ENCODE measurements around the gene HTR1D.
A peak's percentile ranks its signal among the peaks of the same experiment; 100 is the strongest.

HTR1D gene

DNA sequence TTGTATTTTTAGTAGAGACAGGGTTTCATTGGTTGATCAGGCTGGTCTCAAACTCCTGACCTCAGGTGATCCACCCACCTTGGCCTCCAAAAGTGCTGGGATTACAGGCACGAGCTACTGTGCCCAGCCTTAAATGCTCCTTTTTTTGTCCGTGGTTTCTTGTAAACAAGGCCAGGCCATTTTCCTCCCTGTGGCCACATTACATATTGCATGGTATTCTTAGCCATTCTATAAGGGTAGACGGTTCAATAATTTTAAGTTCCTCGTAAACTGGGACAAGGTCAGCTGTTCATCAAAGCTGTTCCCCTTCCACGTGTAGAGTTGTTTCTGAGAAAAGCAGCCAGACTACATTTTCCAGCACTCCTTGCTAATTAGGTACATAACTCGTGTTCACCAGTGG is 38.4 kb downstream of the HTR1D start:
- no peak for DNase-seq

DNA sequence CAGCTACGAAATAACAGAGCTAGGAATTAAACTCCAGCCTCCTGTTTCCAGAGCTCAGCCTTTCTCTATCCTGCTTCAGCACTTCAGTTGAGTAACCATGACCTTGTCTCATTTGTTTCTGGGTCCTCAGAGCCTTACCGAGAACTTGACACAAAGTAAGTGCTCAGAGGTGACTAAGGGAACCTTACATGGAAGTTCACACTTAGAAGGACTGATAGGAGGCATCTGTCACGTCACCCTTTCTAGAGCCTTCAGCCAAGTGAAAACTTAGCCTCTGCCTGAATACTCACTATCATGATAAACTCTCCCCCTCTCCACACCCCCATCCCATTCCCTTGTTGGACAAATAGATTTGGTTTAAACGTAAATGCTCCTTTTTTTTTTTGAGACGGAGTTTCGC is 38.9 kb downstream of the HTR1D start:
- DNase-seq: no peak

DNA sequence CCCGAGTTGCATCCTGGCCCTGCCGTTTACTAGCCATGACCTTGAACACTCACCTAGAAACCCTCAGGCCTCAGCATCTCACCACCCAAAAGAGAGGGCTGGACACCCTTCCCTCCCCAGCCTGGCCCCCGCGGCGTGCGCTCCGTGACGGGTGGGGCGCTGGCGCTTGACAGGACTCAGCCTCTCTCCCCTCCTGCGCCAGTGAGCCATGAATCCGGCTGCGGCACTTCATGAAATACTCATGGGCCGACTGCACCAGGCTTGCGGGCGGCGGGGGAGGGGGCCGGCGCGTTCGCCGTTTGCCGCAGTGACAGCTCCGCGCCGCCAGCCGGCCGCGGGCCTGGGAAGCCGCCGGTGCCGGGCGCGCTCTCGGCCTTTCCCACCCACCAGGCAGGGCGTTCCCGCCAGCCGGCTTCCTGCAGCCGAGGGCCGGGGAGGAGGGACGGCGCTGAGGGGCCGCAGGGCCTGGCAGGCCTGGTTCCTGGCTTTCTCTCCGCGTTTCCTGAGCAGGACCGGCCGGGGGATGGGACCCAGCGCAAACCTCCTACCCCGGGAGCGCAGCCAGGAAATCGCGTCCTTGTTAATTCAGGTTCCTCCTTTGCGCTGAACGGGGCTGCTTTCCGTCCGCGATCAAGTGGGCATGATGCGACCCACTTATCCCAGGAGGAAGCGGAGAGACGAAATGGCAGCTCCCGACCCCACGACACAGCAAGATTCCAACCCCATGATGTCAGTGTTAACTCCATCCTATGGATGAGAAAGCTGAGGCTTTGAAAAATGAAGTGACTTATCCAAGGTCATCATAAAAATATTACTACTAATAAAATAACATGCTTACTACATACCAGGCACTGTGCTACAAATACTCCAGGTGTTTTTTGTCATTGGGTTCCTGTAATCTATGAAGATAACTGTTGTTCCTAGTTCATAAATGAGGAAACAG is 39.6 kb downstream of the HTR1D start:
- DNase-seq: peak; percentile 91

DNA sequence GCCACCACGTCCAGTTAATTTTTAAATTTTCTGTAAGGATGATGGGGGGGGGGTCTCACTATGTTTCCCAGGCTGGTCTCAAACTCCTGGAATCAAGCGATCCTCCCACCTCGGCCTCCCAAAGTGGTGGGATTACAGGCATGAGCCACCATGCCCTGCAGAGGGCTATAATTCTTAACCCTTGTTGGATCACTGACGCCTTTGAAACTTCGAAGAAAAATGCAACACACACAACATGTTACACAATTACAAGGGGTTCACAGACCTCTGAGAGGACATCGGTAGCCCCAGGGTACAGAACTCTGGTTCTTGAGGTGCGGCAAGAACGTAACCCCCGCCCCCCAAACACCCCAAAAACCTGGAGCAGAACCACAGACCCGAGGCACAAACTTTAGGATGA is 40.3 kb downstream of the HTR1D start:
- DNase-seq: no peak

DNA sequence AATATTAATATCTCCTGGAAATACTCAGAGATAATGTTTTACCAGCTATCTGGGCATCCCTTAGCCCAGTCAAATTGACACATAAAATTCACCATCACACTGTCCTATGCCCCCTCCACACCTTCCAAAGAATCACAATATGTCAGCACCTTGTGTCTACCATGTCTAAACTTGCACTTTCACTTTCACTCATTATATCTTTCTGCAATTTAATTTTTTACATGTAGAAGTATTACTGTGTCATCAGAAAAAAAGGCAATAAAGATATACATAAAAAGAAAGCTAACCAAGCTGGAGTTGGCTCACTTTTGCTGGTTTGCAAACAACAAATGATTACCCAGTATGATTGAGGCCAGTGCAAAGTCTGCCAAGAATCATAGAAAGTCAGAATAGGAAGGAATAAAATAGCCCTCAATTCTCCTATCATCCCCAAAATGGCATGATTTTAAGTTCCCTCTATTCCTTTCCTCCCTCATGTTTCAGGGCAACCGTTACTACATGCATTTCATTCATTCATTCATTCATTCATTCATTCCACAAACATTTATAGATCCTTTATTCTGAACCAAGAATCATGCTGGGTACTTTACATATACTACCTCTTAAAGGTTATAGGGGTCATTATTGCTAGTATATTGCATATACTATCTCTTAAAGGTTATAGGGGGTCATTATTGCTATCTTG is 42.7 kb downstream of the HTR1D start:
- DNase-seq: no peak

DNA sequence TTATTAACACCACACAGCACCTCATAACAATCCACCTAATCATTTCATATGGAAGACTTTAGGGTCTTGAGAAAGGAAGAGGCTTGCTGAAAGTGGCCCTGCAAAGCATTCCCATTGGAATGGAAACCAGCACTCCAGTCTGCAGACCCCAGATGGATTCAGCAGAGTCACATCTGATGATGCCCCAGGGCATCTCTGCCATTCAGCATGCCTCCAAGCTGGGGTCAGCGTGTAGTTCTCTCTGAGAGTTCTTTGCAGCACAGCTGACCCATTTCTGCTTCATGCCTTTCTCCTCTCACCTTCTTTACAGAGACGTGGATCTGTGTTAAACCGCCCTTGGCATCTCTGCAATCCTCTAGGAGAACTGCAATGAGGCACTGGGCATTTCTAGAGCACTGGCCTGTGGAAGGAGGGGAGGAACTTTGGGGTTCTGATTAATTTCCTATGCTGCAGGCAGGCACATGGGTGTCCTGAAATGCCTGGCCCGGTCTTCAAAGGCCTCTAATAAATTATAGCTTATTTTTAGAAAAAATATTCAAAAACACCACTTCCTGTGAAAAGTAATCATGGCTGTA is 46.0 kb downstream of the HTR1D start:
- peak; percentile 63 for DNase-seq

DNA sequence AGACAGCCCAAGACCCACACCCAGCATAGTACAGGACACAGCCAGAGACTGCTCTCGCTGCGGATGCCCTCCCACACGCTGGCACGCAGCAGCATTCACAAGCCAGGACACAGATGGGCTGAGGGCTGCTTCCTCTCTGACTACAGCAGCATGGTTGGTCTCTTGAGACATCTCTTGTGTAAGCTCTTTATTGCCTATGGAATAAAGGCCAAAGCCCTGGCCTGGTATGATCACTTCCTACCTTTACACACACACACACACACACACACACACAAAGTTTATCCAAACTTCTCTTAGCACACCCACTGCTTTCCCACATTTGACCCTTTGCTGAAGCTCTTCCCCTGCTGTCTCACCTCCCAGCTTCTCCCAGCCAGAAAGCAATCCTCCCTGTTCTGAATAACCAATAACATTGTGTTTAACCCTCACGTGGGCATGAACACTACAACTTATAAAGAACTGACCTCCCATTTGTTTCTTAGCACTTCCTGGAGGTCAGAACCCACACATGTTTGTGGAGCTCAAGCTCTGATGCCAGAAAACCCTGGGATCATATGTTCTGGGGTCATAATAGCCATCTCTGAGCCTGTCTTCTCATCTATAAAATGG is 47.5 kb downstream of the HTR1D start:
- peak; percentile 46 for DNase-seq

DNA sequence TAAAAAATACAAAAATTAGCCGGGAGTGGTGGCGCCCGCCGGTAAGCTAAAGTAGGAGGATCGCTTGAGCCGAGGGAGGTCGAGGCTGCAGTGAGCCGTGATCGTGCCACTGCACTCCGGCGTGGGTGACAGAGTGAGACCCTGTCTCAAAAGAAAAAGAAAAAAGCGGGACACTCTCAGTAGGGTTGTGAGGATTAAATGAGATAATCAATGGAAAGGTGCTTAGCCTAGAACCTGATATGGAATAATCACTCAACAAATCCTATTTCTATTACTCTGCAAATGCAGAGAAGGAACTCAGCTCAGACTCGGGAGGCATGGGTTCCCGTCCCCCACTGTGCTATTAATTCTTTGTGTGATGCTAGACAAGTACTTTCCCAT is 48.1 kb downstream of the HTR1D start:
- DNase-seq: no peak

DNA sequence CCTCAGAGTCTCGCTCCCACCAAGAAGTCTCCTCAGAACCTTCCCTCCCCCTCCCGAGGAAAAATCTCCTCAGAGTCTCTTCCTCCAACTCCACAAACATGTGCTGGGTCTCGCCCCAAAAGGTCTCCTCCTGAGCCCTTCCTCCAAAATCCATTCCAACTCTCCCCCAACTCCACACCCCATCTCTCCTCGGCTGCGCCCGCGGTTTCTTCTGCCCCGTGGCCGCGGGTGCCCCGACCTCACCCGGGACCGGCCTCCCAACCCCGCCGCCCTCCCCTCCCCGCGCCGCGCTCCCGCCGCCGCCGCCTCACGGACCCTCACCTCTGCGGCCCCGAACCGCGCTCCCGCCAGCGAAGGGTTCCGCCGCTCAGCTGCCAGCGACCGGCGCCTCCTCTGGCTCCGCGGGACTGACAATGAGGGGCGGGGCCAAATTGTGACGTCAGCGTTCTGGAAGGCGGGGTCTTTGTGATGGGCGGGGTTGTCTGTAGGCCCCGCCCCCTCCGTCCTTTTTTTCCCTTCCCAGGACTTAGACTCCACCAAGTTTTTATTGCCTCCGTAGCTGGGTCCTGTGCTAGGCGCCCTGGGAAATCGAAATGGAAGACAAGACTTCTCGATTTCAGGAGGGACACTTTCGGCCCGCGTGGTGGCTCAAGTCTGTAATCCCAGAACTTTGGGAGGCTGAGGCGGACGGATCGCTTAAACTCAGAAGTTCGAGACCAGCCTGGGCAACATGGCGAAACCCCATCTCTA is 48.7 kb downstream of the HTR1D start, which contains the start of gene LUZP1:
LUZP1 (minus strand) TSS at position 412 of the 750 bp plus-strand sequence.
- peak; percentile 97 for DNase-seq

DNA sequence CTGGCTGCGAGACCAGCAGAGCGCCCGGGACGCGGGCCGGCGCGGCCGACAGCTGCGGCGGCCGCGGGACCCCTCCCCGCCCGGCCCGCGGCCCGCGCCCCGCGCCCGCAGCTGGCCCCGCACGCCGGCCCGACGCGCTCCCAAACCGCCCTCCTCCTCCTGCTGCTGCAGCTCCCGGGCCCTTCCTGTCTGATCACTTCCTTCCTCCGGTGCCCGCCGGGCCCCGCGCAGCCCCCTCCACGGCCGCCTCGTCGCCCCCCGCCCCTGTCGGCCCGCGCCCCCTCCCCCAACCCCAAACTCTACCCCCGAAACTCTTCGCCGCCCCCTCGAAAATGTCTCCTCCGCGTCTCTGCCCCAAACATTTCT is 49.2 kb downstream of the HTR1D start:
- no peak for DNase-seq

DNA sequence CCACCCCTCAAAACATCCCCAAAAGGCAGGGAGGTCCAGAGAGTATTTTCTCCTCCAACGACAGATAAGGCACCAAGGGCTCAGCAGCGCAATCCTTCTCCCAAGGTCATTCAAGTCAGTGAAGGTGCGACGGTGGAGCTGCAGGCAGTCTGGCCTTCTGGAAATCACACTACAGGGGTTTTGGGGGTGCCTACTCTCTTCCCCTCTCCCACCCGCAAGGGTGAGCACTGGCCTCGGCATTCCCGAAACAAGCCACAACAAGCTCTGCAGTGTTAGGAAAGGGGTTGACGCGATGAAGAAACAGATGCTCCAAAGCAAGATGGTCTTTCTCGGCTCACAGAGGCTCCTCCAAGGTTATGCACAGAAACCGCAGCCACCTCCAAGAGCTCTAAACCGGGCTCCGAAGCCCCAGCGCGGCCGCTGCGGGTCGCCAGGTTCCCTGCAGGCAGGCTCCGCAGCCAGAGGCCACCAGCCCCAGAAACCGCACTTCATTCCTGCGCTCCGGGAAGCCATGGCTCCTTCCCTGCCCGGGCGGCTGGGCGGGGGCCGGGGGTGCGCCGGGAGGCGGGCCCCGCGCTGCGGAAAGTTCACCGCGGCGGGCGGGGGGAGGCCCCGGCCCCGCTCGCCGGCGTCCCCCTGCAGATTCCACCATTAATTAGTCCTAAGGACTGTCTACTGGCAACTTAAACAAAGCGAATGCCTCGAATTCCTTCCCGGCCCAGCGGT is 49.8 kb downstream of the HTR1D start:
- peak; percentile 87 for DNase-seq

DNA sequence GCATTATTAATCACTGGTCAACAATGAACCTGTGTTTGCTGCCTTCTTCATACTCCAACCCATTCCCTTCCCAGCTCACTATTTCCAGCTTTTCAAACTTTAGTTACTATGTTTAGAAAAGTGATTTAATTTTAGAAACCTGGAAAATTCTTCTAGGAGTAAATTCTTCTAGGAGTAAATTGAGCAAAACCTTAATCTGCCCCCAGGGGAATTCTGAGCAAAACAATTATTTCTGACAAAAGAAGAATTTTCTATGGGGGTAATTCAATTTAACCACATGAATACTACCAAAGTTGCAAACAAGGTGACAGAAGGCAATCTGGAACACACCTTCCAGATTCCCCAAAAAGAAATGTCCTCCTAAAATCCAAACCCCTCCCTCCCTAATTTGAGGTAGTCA is 50.4 kb downstream of the HTR1D start:
- no peak for DNase-seq

DNA sequence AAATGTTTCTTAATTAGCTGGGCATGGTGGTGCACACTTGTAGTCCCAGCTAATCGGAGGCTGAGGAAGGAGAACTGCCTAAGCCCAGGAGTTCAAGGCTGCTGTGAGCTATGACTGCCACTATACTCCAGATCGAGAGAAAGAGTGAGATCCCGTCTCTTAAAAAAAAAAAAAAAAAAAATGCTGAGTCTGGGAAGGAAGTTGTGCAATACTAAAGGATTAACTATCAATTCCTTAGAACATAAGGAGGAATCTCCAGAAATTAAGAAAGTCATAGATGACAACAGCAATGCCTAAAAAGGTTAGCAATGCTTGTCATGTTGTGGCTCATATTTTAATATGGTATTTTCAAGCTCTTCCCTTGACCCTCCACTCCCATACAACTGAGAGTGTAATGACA is 53.9 kb downstream of the HTR1D start:
- DNase-seq: no peak

DNA sequence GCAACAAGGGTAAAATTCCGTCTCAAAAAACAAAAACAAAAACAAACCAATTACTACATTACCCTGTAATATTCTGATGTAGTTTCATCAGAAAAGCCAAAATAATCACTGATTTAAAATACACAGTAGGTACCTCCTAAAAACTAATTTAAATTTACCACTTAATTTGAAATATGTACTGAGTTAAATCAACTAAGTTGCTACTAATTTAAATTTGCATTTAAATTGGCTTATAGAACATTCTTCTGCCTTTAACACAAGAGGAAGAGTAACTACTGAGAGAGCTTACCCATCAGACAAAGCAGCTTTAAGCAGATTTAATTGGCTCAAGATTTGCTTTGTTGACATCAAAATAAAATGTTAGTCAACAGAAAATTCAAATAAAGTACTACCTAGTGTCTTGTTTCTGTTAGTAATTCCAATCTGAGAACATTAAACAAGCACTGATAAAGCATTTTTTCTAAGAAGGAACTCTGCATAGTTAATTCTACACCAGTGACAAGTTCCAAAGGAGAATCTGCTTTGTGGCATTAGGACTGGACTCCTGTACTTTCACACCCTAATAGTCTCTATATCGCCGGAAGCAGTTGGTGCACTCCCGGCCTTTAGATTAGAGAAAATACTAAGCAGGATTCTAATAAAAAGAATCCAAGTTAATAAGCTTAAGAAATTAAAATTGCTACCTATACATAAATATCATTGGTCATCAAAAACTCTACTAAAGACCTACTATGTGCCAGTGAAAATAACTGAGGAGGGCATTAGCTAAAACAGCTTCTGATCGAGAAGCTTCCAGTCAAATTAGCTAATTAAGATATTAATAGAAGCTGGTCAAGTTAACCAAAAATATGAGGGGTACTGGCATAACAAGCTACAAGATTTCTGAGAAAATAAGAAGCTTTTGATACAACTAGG is 57.1 kb downstream of the HTR1D start:
- DNase-seq: no peak

DNA sequence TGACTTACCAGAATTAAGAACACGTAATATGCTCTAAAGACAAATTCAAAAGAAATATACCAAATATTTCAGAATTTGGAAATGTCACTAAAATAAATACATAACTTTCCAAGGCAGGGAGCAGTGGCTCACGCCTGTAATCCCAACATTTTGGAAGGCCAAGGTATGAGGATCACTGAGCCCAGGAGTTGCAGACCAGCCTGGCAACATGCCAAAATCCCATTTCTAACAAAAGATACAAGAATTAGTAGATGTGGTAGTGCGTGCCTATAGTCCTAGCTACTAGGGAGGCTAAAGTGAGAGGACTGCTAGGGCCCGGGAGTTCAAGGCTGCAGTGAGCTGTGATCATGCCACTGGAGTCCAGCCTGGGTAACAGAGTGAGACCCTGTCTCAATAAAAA is 60.4 kb downstream of the HTR1D start:
- no peak for DNase-seq

DNA sequence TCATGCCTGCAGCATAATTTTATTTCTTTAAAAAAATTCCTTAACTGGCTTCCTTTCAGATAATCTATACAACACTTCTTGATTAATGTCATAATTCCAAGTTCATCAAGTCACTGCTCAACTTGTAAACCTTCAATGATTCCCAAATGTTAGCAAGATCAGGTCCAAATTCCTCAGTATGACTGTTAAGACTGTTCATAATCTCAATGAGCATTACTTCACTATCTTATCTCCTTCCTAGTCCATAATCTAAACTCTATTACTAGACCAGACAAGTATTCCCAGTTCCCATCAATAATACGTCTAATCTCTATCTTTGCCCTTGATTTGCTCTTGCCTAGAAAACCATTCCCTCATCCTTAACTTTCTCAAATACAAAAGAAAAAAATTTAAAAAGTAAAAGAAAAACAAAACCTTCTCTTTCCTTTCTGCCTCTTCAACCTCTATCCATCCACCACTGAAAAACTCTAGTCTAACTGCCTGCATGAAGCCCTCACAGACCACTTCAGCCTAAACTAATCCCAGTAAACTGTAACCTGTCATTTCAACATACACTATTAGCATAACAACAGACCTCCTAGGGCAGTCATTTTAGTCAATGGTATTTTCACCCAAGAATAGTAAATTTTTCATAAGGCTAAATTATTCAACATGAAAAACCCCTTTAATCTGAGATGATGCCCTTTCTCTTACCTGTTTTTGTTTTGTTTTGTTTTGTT is 64.2 kb downstream of the HTR1D start:
- DNase-seq: no peak

DNA sequence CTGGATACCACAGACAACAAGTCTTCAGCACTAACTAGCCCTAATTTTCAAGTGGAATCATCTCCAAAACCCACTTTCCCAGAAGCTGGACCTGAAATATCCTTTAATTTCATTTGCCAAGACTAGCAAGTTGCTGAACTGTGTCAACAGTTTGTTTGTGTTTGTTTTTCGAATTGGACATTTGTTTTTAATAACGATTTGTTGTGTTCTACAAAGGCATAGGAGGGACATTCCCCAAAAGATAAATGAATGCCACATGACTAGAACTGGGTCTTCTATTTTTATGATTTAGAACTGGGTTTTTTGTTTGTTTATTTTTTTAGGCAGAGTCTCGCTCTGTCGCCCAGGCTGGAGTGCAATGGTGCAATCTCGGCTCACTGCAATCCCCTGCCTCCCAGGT is 66.6 kb downstream of the HTR1D start:
- no peak for DNase-seq

DNA sequence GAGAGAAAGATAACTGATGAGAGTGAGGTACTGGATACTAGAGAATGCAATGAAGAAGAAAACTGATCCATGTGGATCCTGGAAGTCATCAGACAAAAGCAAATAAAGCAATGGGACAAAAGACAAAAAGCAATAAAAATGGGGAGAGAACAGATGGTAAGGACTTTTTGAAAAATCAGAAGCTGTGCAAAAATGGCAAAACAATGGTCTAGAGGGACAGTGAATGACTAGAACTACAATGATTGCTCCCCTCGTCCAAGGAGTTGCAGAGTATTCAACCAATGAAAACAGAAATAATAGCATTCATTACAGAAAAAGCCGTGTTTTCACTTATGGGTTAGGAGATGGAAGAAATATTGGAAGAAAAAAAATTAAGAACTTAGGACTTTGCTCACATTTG is 67.2 kb downstream of the HTR1D start:
- no peak for DNase-seq

DNA sequence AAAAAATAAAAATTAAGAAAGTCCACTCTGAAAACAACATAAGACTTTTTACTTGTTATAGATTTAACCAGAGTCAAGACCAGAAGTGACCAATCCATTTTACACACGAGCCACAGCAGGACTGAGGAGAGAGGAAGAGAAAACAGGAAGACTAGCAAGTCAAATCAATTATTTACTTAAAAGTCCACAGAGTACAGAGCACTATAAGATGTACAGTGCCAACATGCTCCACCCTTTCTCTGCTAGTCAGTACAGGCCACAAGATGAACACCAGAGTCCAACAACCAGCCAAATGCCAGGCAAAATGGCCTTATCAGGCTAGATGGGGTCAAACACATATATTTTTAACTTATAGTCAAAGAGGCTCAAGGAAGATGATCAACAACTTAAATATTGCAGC is 68.2 kb downstream of the HTR1D start:
- DNase-seq: no peak

DNA sequence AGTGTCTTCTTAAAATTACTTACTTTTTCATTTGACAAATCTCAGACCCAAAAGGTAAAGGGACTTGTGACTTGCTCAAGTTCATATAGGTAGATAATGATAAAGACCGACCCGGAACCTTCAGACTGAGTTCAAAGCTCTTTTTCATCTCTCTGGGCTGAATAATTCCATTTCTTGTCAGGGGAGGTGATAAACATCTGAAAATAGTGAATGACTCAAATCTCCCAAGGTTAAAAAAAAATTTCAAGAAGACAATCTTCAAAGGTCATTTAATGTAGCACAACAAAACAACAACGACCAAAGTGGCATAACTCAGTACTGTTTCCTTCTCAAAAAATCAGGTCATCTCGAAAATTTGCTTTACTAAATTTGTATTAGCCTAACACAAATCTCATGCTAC is 69.2 kb downstream of the HTR1D start:
- DNase-seq: no peak

All from eye (tissue), 1 donor.